GM19099 (cell line): ENCODE results near the gene ITGAX.

Experiments used
- POLR2A ChIP-seq: IDR thresholded peaks from 3 replicates; pipeline ENCODE4 v1.6.1; 2011; ENCODE audit warnings: low read depth; ENCODE audit not compliant: insufficient read length; ENCODE audit errors: extremely low read depth

ITGAX gene

GRCh38 chr16:31354394-31355291 is at the start of gene ITGAX:
Gene ITGAX (plus strand): TSS chr16:31355176. CDS start chr16:31355255, 79 bp downstream.
- no peak for TF ChIP-seq POLR2A

GRCh38 chr16:31305219-31305618 is 49.8 kb upstream of the ITGAX start:
- TF ChIP-seq POLR2A: no peak

- no peak for TF ChIP-seq POLR2A
These were observed 32.5 kb upstream of the ITGAX start for GRCh38 chr16:31322500-31322899.

GRCh38 chr16:31323959-31324629 is 30.9 kb upstream of the ITGAX start:
- TF ChIP-seq POLR2A: no peak

GRCh38 chr16:31325171-31325570 is 29.8 kb upstream of the ITGAX start:
- no peak for TF ChIP-seq POLR2A

GRCh38 chr16:31327646-31328225 is 27.2 kb upstream of the ITGAX start:
- TF ChIP-seq POLR2A: no peak

- TF ChIP-seq POLR2A: no peak
These were observed 26.5 kb upstream of the ITGAX start for GRCh38 chr16:31328322-31329052.

- TF ChIP-seq POLR2A: no peak
These were observed 25.1 kb upstream of the ITGAX start for GRCh38 chr16:31329671-31330552.

GRCh38 chr16:31330553-31330890 is 24.5 kb upstream of the ITGAX start:
- no peak for TF ChIP-seq POLR2A

GRCh38 chr16:31331141-31331764 is 23.7 kb upstream of the ITGAX start:
- no peak for TF ChIP-seq POLR2A

GRCh38 chr16:31331807-31332301 is 23.1 kb upstream of the ITGAX start:
- TF ChIP-seq POLR2A: no peak

GRCh38 chr16:31332544-31332943 is 22.4 kb upstream of the ITGAX start:
- TF ChIP-seq POLR2A: no peak
